Right lobe of liver (tissue), 6 donors: ENCODE results near the gene RECK. TPM values are rescaled to one million over a fixed set of nuclear protein-coding genes. Genes with fewer than 3 reads are reported as not detected.

Experiments
- ATAC-seq, 4 donors: fragments of 200-7000 bp; cut with Tn5 transposase; one replicate each; pipeline ENCODE4 v1.9.1; 2020; ENCODE audit warnings: mild to moderate bottlenecking in 4 of 4, moderate library complexity in 4 of 4
- DNase-seq, 3 donors: peaks; one replicate each; pipeline ENCODE4 v3.0.0-alpha.2; 2020
- H3K27ac ChIP-seq, 3 donors: fragments of 200-600 bp; one replicate each; pipeline ENCODE4 v1.8.0; 2022
- H3K27me3 ChIP-seq, 2 donors: fragments of 200-600 bp; one replicate each; pipeline ENCODE4 v1.8.0; 2022
- H3K36me3 ChIP-seq, 4 donors: fragments of 200-600 bp; sonication (generic) in 1 of 4; one replicate each; pipeline versions ENCODE4 v1.5.1 to v1.8.0; 2017 to 2022; ENCODE audit warnings: control low read depth in 1 of 4
- H3K4me1 ChIP-seq, 4 donors: fragments of 200-600 bp; sonication (generic) in 1 of 4; one replicate each; pipeline versions ENCODE4 v1.5.1 to v1.8.0; 2017 to 2022; ENCODE audit warnings: control low read depth in 1 of 4
- H3K4me3 ChIP-seq, 3 donors: fragments of 200-600 bp; one replicate each; pipeline ENCODE4 v1.8.0; 2022
- H3K9me3 ChIP-seq, 4 donors: fragments of 200-600 bp; sonication (generic) in 1 of 4; one replicate each; pipeline versions ENCODE4 v1.5.1 to v1.8.0; 2017 to 2022; ENCODE audit warnings: control low read depth in 1 of 4
- POLR2A ChIP-seq: fragments of 450-650 bp; IDR thresholded peaks from one replicate; pipeline ENCODE4 v1.6.1; 2017; ENCODE audit warnings: antibody characterized with exemption, mild to moderate bottlenecking
- WGBS: methylation state at CpG from one replicate; pipeline ENCODE4 v1.1.6; 2018; ENCODE audit warnings: low coverage, low lambda C conversion rate; ENCODE audit not compliant: insufficient coverage; ENCODE audit errors: missing lambda C conversion rate; 5-methylcytosine and 5-hydroxymethylcytosine counted together
- intact Hi-C, 2 donors: fragments of 100-400 bp; cut with DNase I; formaldehyde crosslinking; loops; one replicate each; pipeline versions ENCODE4 v1.11.2 to v1.14.1; 2022
- total RNA-seq, 6 experiments: library from RNA; depleted of rRNA in 2 of 6; stranded (reverse); fragments of >200 nt in 2 of 6; fragmentation: NEBNext Ultra II Directional in 3 of 6; extraction: Animal tissue kit (Norgen Biotek cat#: 25700) in 3 of 6; gene quantifications; one replicate each; pipeline versions ENCODE4 v1.1.0 to v1.2.4, GENCODE V29; 2016 to 2023
- TF ChIP-seq, protein P1 (sequence below), 4 donors: fragments of 200-600 bp in 3 of 4; fragments of 450-650 bp in 1 of 4; IDR thresholded peaks; one replicate each; pipeline versions ENCODE4 v1.5.1 to v1.8.0; 2016 to 2022; ENCODE audit warnings: antibody characterized with exemption in 4 of 4, mild to moderate bottlenecking in 2 of 4
- donor health status: DM: no; HTN: yes; CAD: no.
- donor health status: DM: no; HTN: no; CAD: no.
- donor health status: DM: no; HTN: no; CAD: no.
- donor health status: DM: no; HTN: yes; CAD: no.
- donor health status: DM: no; HTN: yes; CAD: no.

The RECK gene
- total RNA-seq, 6 experiments from 2014 or later, result 2.0 to 6.2 (median 2.6) TPM

DNA sequence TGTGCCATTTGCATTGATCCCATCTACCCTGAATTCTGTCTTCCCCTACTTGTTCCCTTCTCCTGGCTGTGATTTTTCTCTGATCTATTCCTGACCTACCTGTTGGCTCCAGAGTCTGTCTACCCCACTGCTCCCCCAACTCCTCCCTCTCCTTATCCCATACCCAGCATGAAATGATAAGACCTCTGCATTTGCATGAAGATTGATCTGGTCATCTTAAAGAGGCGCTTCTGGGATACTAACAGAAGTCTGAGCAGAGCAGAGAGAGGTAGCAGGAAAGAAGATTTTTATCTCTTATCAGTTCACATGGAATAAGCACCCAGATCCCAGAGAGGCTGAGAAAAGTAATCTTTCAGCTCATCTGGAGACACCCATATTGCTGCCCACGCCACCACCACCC is 81.5 kb downstream of the RECK start:
- ATAC-seq, result no peak
- no peak for DNase-seq

DNA sequence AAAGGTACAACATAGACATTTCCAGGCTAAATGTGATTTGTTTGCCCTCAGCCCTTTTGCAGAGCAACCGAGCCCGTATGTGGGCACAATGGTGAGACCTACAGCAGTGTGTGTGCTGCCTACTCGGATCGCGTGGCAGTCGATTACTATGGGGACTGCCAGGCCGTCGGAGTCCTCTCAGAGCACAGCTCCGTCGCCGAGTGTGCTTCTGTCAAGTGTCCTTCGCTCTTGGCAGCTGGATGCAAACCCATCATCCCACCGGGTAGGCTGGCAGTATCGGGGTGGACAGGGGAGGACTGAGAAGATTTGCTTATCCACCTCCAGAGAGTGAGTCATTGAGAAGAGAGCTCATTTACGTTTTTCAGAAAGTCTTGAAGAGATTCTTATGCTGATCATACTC is 82.0 kb downstream of the RECK start:
- no peaks in the 10 kb centered on the region for H3K9me3 ChIP-seq
- H3K27ac ChIP-seq, result no peak overlapping the region
- no peaks in the 10 kb centered on the region for H3K4me1 ChIP-seq
- ATAC-seq, result no peak
- intact Hi-C loops, result loop anchor here in 1 of 2 donors (10.0 kb wide), 1 partner anchor 56 kb away; no protein-coding TSS in a partner anchor
- H3K4me3 ChIP-seq, result no peak overlapping the region
- no peak for DNase-seq
- H3K36me3 ChIP-seq, result peaks cover 0 to 7% (median 0%) of the 10 kb centered on the region in 4 donors
- TF ChIP-seq, protein P1, sequence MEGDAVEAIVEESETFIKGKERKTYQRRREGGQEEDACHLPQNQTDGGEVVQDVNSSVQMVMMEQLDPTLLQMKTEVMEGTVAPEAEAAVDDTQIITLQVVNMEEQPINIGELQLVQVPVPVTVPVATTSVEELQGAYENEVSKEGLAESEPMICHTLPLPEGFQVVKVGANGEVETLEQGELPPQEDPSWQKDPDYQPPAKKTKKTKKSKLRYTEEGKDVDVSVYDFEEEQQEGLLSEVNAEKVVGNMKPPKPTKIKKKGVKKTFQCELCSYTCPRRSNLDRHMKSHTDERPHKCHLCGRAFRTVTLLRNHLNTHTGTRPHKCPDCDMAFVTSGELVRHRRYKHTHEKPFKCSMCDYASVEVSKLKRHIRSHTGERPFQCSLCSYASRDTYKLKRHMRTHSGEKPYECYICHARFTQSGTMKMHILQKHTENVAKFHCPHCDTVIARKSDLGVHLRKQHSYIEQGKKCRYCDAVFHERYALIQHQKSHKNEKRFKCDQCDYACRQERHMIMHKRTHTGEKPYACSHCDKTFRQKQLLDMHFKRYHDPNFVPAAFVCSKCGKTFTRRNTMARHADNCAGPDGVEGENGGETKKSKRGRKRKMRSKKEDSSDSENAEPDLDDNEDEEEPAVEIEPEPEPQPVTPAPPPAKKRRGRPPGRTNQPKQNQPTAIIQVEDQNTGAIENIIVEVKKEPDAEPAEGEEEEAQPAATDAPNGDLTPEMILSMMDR (IDR thresholded peaks at IDR 0.05), result no peak
- no peak for TF ChIP-seq POLR2A
- WGBS, result 89% methylated on average over 7 of the region's 15 CpGs
- H3K27me3 ChIP-seq, result no peaks in the 10 kb centered on the region

More for the DNA sequence above, 81.5 kb downstream of the RECK start:
- intact Hi-C loops, result loop anchor here in 1 of 2 donors (10.0 kb wide), 1 partner anchor 57 kb away; no protein-coding TSS in a partner anchor
- Histone ChIP-seq H3K4me3 (no peak overlapping the region), H3K4me1 (no peaks in the 10 kb centered on the region), H3K9me3 (no peaks in the 10 kb centered on the region), H3K27me3 (no peaks in the 10 kb centered on the region), H3K27ac (no peak overlapping the region), H3K36me3 (peaks cover 0 to 7% (median 0%) of the 10 kb centered on the region in 4 donors)
- WGBS, result 90% methylated on average over 2 of the region's 2 CpGs
- TF ChIP-seq, protein P1 (IDR thresholded peaks at IDR 0.05), result no peak
- TF ChIP-seq POLR2A, result no peak

DNA sequence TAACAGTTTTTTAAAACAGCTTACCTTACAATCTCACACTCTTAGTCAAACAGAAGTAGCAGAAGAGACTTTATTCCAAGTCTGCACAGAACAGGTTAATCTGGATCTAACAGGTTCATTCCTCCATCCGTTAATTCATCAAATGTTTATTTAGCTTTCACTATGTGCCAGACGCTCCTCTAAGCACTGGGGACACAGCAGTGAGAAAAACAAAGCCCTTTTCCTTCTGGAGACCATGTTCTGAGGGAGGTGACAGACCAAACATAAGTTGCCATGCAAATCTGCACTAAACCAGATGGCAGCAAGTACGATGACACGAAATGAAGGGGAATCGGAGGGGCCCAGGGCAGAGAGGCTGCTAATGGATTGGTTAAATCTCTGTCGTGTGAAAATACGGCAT is 82.8 kb downstream of the RECK start:
- no peak for TF ChIP-seq POLR2A
- TF ChIP-seq, protein P1 (IDR thresholded peaks at IDR 0.05), result no peak
- intact Hi-C loops, result loop anchor here in 1 of 2 donors (10.0 kb wide), 1 partner anchor 55 kb away; no protein-coding TSS in a partner anchor
- ATAC-seq, result no peak
- no peak for DNase-seq
- WGBS, result 74% methylated on average over 7 of the region's 7 CpGs
- H3K36me3 ChIP-seq, result peaks cover 0 to 7% (median 0%) of the 10 kb centered on the region in 4 donors
- H3K4me1 ChIP-seq, result no peaks in the 10 kb centered on the region
- H3K27ac ChIP-seq, result no peak overlapping the region
- no peaks in the 10 kb centered on the region for H3K27me3 ChIP-seq
- H3K9me3 ChIP-seq, result no peaks in the 10 kb centered on the region
- H3K4me3 ChIP-seq, result no peak overlapping the region

DNA sequence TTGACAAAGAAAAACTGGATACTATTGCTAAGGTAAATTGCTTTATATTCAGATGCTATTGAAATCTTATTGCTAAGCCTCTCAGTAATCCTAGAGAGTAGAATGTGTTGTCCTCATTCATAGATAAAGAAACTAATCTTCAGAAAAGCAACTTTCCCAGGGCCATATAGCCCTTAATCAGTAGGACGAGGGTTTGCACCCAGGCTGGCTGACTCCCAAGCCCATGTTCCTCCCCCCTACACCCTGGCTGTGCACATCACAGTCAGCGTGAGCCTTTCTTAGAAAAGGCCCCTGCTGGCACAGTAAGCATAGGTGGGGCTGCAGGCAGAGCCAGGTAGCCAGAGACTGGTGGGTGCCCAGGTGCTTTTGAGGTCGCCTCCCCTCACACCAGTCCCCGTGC is 84.0 kb downstream of the RECK start:
- ATAC-seq (no peak), DNase-seq (no peak)
- intact Hi-C loops, result no loop called here
- Histone ChIP-seq H3K4me3 (no peak overlapping the region), H3K27me3 (no peaks in the 10 kb centered on the region), H3K4me1 (no peaks in the 10 kb centered on the region), H3K27ac (no peak overlapping the region), H3K36me3 (peaks cover 0 to 7% (median 0%) of the 10 kb centered on the region in 4 donors), H3K9me3 (no peaks in the 10 kb centered on the region)
- TF ChIP-seq, protein P1 (IDR thresholded peaks at IDR 0.05), result no peak
- no peak for TF ChIP-seq POLR2A
- WGBS, result no CpG with 5 or more reads among the region's 4 CpGs
